H9 (cell line): ENCODE measurements around the gene GABBR2. TPM values are rescaled to one million over a fixed set of nuclear protein-coding genes. Genes with fewer than 3 reads are reported as not detected.

Experiments used
- DNase-seq: peaks from one replicate; pipeline ENCODE4 v3.0.0-alpha.2; 2017
- H2AFZ ChIP-seq: one replicate; pipeline ENCODE4 v1.6.1; 2013; ENCODE audit warnings: mild to moderate bottlenecking, low read length, control low read depth, moderate library complexity
- H2AK5ac ChIP-seq: 2 replicates; pipeline ENCODE4 v1.6.1; 2013; ENCODE audit warnings: low read length, control low read depth, mixed read lengths; ENCODE audit not compliant: insufficient read length
- H2BK120ac ChIP-seq: one replicate; pipeline ENCODE4 v1.6.1; 2013; ENCODE audit warnings: low read depth, mild to moderate bottlenecking, low read length, control low read depth, inconsistent platforms; ENCODE audit not compliant: poor library complexity, severe bottlenecking
- H2BK12ac ChIP-seq: 2 replicates; pipeline ENCODE4 v1.6.1; 2013; ENCODE audit warnings: low read length, control low read depth, mixed read lengths, low read depth; ENCODE audit not compliant: insufficient read length
- H2BK15ac ChIP-seq: 2 replicates; pipeline ENCODE4 v1.6.1; 2013; ENCODE audit warnings: low read depth, low read length, control low read depth
- H2BK20ac ChIP-seq: one replicate; pipeline ENCODE4 v1.6.1; 2013; ENCODE audit warnings: low read depth, mild to moderate bottlenecking, low read length, control low read depth, inconsistent platforms; ENCODE audit not compliant: poor library complexity, severe bottlenecking
- H2BK5ac ChIP-seq: 2 replicates; pipeline ENCODE4 v1.6.1; 2013; ENCODE audit warnings: low read length, control low read depth, mixed read lengths; ENCODE audit not compliant: insufficient read length
- H3K14ac ChIP-seq: 2 replicates; pipeline ENCODE4 v1.6.1; 2013; ENCODE audit warnings: low read length, control low read depth; ENCODE audit not compliant: insufficient read depth
- H3K18ac ChIP-seq: 2 replicates; pipeline ENCODE4 v1.6.1; 2013; ENCODE audit warnings: low read depth, mild to moderate bottlenecking, mixed read lengths, low read length, control low read depth; ENCODE audit not compliant: insufficient read length
- H3K23ac ChIP-seq: 2 replicates; pipeline ENCODE4 v1.6.1; 2013; ENCODE audit warnings: low read length, control low read depth, mixed read lengths, low read depth; ENCODE audit not compliant: insufficient read length
- H3K23me2 ChIP-seq: 2 replicates; pipeline ENCODE4 v1.6.1; 2013; ENCODE audit warnings: low read depth, mild to moderate bottlenecking, mixed read lengths, low read length, control low read depth; ENCODE audit not compliant: insufficient read length, poor library complexity, severe bottlenecking
- H3K27ac ChIP-seq: 2 replicates; pipeline ENCODE4 v1.5.1; 2013; ENCODE audit warnings: low read length, control low read depth, mixed read lengths, low read depth; ENCODE audit not compliant: insufficient read length
- H3K27me3 ChIP-seq: 2 replicates; pipeline ENCODE4 v1.6.1; 2013; ENCODE audit warnings: low read length, control low read depth, inconsistent platforms; ENCODE audit not compliant: insufficient read depth
- H3K4ac ChIP-seq: 2 replicates; pipeline ENCODE4 v1.6.1; 2013; ENCODE audit warnings: low read depth, mild to moderate bottlenecking, control low read depth, inconsistent platforms, low read length, moderate library complexity
- H3K4me1 ChIP-seq: 2 replicates; pipeline ENCODE4 v1.6.1; 2013; ENCODE audit warnings: low read length, control low read depth, inconsistent platforms; ENCODE audit not compliant: insufficient read depth
- H3K4me2 ChIP-seq: 2 replicates; pipeline ENCODE4 v1.6.1; 2013; ENCODE audit warnings: low read length, control low read depth, mixed read lengths; ENCODE audit not compliant: insufficient read length, insufficient read depth
- H3K56ac ChIP-seq: 2 replicates; pipeline ENCODE4 v1.6.1; 2013; ENCODE audit warnings: low read depth, mild to moderate bottlenecking, mixed read lengths, low read length, control low read depth; ENCODE audit not compliant: insufficient read length
- H3K79me1 ChIP-seq: 2 replicates; pipeline ENCODE4 v1.6.1; 2013; ENCODE audit warnings: low read depth, mild to moderate bottlenecking, moderate library complexity, low read length, control low read depth, inconsistent platforms; ENCODE audit not compliant: insufficient read depth, poor library complexity, severe bottlenecking
- H3K79me2 ChIP-seq: 2 replicates; pipeline ENCODE4 v1.6.1; 2013; ENCODE audit warnings: low read length, control low read depth, inconsistent platforms; ENCODE audit not compliant: insufficient read depth
- H3K9ac ChIP-seq: 2 replicates; pipeline ENCODE4 v1.6.1; 2013; ENCODE audit warnings: low read length, control low read depth, mixed read lengths; ENCODE audit not compliant: insufficient read length; ENCODE audit errors: extremely low read depth
- H3K9me3 ChIP-seq: one replicate; pipeline ENCODE4 v1.6.1; 2013; ENCODE audit warnings: low read depth, low read length, inconsistent platforms; ENCODE audit not compliant: control insufficient read depth
- H3T11ph ChIP-seq: one replicate; pipeline ENCODE4 v1.6.1; 2013; ENCODE audit warnings: mild to moderate bottlenecking, low read length, control low read depth, inconsistent platforms
- H4K20me1 ChIP-seq: one replicate; pipeline ENCODE4 v1.6.1; 2013; ENCODE audit not compliant: control insufficient read depth, insufficient read length, insufficient read depth
- H4K5ac ChIP-seq: 2 replicates; pipeline ENCODE4 v1.6.1; 2013; ENCODE audit warnings: low read depth, mild to moderate bottlenecking, mixed read lengths, low read length, control low read depth; ENCODE audit not compliant: insufficient read length
- H4K8ac ChIP-seq: replicated peaks from 2 replicates; pipeline ENCODE4 v1.6.1; 2013; ENCODE audit warnings: low read length, control low read depth, mixed read lengths, low read depth; ENCODE audit not compliant: insufficient read length
- H4K91ac ChIP-seq: 2 replicates; pipeline ENCODE4 v1.6.1; 2013; ENCODE audit warnings: low read depth, mild to moderate bottlenecking, moderate library complexity, mixed read lengths, low read length, control low read depth; ENCODE audit not compliant: insufficient read length
- H3K27ac Mint-ChIP-seq, 3 experiments: 2 replicates in 2 of 3; 3 replicates in 1 of 3; pipeline ENCODE4 v1.8.0; 2020 to 2021; ENCODE audit warnings: mixed read lengths in 3 of 3, mild to moderate bottlenecking in 1 of 3, moderate library complexity in 1 of 3
- H3K27me3 Mint-ChIP-seq: 2 replicates; pipeline ENCODE4 v1.8.0; 2021; ENCODE audit warnings: low read depth, mild to moderate bottlenecking, moderate library complexity, mixed read lengths
- H3K36me3 Mint-ChIP-seq, 3 experiments: 2 replicates in 2 of 3; 3 replicates in 1 of 3; pipeline ENCODE4 v1.8.0; 2020 to 2021; ENCODE audit warnings: low read depth in 3 of 3, mixed read lengths in 3 of 3; ENCODE audit not compliant: insufficient read depth in 1 of 3
- H3K4me1 Mint-ChIP-seq, 2 experiments: 2 replicates each; pipeline ENCODE4 v1.8.0; 2020; ENCODE audit warnings: mixed read lengths in 2 of 2
- H3K4me3 Mint-ChIP-seq, 2 experiments: 2 replicates in 1 of 2; 3 replicates in 1 of 2; pipeline ENCODE4 v1.8.0; 2020 to 2021; ENCODE audit warnings: mild to moderate bottlenecking in 2 of 2, mixed read lengths in 2 of 2, moderate library complexity in 1 of 2
- H3K9me3 Mint-ChIP-seq, 2 experiments: 2 replicates in 1 of 2; 3 replicates in 1 of 2; pipeline ENCODE4 v1.8.0; 2020; ENCODE audit warnings: mild to moderate bottlenecking in 2 of 2, mixed read lengths in 2 of 2, moderate library complexity in 1 of 2
- WGBS: extraction: QIAGEN DNeasy Blood & Tissue Kit; methylation state at CpG from one replicate; pipeline ENCODE4 v1.1.7; 2013; ENCODE audit warnings: missing lambda C conversion rate, low lambda C conversion rate, mixed read lengths; ENCODE audit not compliant: insufficient read length; ENCODE audit errors: extremely low coverage; 5-methylcytosine and 5-hydroxymethylcytosine counted together
- total RNA-seq: library from RNA; stranded (reverse); gene quantifications from 2 replicates; pipeline ENCODE4 v1.2.1, GENCODE V29; 2021
- TF ChIP-seq, protein P1 (sequence below): fragments of 200-600 bp; sonication (generic); conservative IDR thresholded peaks from 3 replicates; pipeline ENCODE4 v1.8.0; 2021; ENCODE audit warnings: antibody characterized with exemption, mild to moderate bottlenecking

The GABBR2 gene
- total RNA-seq, 1 experiment from 2014 or later: 0.66 TPM

DNA sequence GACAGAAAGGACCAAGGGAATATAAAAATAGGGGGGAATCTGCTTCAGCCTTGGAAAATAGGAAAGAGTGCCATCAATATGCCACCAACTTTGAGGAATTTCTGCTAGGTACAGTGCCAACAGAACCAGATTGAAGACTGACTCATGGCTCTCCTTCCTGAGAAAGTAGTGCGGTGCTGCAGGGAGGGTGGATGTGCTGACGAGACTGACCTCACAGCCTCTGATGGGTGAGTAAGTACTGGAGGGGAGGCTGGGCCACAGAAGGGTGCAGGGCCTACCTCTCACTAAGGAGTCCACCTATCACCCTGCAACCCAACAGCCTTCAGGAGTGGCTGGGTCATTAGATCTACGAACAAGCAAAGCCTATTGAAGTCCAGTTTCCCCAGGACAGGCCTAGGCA is 187.6 kb downstream of the GABBR2 start:
- WGBS: no CpG with 5 or more reads among the region's 3 CpGs

More for the DNA sequence above, 187.6 kb downstream of the GABBR2 start:
- Histone ChIP-seq H3K14ac (no peak overlapping the region), H4K8ac (no peak overlapping the region), H4K5ac (no peak overlapping the region), H3K23me2 (peaks cover under 1% of the 10 kb centered on the region), H3K4ac (no peak overlapping the region), H3K79me1 (no peaks in the 10 kb centered on the region), H2BK12ac (no peak overlapping the region), H3K4me1 (no peaks in the 10 kb centered on the region), H3K9ac (no peak overlapping the region), H3T11ph (no peak overlapping the region), H3K23ac (no peak overlapping the region), H3K56ac (no peak overlapping the region), H3K4me2 (no peak overlapping the region), H4K20me1 (no peaks in the 10 kb centered on the region), H3K27ac (no peak overlapping the region), H4K91ac (no peak overlapping the region), H2AK5ac (no peak overlapping the region), H2BK120ac (no peak overlapping the region), H2AFZ (no peak overlapping the region), H2BK5ac (no peak overlapping the region), H3K79me2 (no peaks in the 10 kb centered on the region), H3K9me3 (no peaks in the 10 kb centered on the region), H2BK15ac (no peak overlapping the region), H3K18ac (no peak overlapping the region), H3K27me3 (no peaks in the 10 kb centered on the region), H2BK20ac (no peak overlapping the region)
- H3K27ac Mint-ChIP-seq: peak overlapping the region in 1 of 3 experiments; percentile 16; a peak in 1 of 7 replicates
- no peak for DNase-seq
- 0 out of 4 replicates have a peak, but pooled peaks cover 0 to 2% of the 10 kb centered on the region in 2 experiments for H3K4me1 Mint-ChIP-seq
- H3K27me3 Mint-ChIP-seq: peaks cover 7% of the 10 kb centered on the region
- H3K9me3 Mint-ChIP-seq: no peaks in the 10 kb centered on the region
- TF ChIP-seq, protein P1, sequence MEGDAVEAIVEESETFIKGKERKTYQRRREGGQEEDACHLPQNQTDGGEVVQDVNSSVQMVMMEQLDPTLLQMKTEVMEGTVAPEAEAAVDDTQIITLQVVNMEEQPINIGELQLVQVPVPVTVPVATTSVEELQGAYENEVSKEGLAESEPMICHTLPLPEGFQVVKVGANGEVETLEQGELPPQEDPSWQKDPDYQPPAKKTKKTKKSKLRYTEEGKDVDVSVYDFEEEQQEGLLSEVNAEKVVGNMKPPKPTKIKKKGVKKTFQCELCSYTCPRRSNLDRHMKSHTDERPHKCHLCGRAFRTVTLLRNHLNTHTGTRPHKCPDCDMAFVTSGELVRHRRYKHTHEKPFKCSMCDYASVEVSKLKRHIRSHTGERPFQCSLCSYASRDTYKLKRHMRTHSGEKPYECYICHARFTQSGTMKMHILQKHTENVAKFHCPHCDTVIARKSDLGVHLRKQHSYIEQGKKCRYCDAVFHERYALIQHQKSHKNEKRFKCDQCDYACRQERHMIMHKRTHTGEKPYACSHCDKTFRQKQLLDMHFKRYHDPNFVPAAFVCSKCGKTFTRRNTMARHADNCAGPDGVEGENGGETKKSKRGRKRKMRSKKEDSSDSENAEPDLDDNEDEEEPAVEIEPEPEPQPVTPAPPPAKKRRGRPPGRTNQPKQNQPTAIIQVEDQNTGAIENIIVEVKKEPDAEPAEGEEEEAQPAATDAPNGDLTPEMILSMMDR: no peak
- H3K4me3 Mint-ChIP-seq: no peak overlapping the region
- peaks cover 0 to 2% (median 0%) of the 10 kb centered on the region in 3 experiments; a peak in 1 of 7 replicates for H3K36me3 Mint-ChIP-seq
